CD14-positive monocyte (primary cell): Measurements from ENCODE around the gene JMJD6. TPM values are rescaled to one million over a fixed set of nuclear protein-coding genes. Genes with fewer than 3 reads are reported as not detected.

Experiments
- DNase-seq, 3 donors: peaks; one replicate each; pipeline ENCODE4 v3.0.0-alpha.2; 2011 to 2022
- H2AFZ ChIP-seq: 2 replicates; pipeline ENCODE4 v1.6.0; 2012; ENCODE audit warnings: mild to moderate bottlenecking, low read depth, low read length, inconsistent platforms; ENCODE audit not compliant: insufficient read depth, poor library complexity, severe bottlenecking
- H3K27ac ChIP-seq, 2 donors: 1 replicate in 1 of 2; 2 replicates in 1 of 2; pipeline ENCODE4 v1.5.1; 2012 to 2013; ENCODE audit warnings: low read length in 2 of 2, control low read depth in 1 of 2, inconsistent platforms in 1 of 2, low read depth in 1 of 2, mild to moderate bottlenecking in 1 of 2
- H3K27me3 ChIP-seq, 2 donors: one replicate each; pipeline versions ENCODE4 v1.6.0 to v1.6.1; 2011 to 2013; ENCODE audit warnings: low read length in 2 of 2; ENCODE audit not compliant: control insufficient read depth in 2 of 2, insufficient read depth in 2 of 2
- H3K36me3 ChIP-seq, 2 donors: replicated peaks in 1 of 2; 1 replicate in 1 of 2; 2 replicates in 1 of 2; pipeline versions ENCODE4 v1.5.1 to v1.6.1; 2012 to 2013; ENCODE audit warnings: low read length in 2 of 2, control low read depth in 1 of 2, inconsistent platforms in 1 of 2, mild to moderate bottlenecking in 1 of 2; ENCODE audit not compliant: insufficient read depth in 2 of 2, control insufficient read depth in 1 of 2
- H3K4me1 ChIP-seq, 2 donors: 1 replicate in 1 of 2; 2 replicates in 1 of 2; pipeline versions ENCODE4 v1.5.1 to v1.6.1; 2012 to 2013; ENCODE audit warnings: low read length in 2 of 2, control low read depth in 1 of 2, inconsistent platforms in 1 of 2, mild to moderate bottlenecking in 1 of 2, moderate library complexity in 1 of 2; ENCODE audit not compliant: insufficient read depth in 2 of 2, control insufficient read depth in 1 of 2
- H3K4me2 ChIP-seq: replicated peaks from 2 replicates; pipeline ENCODE3; 2012; ENCODE audit warnings: low read length, moderate library complexity, mild to moderate bottlenecking; ENCODE audit not compliant: poor library complexity, severe bottlenecking; ENCODE audit errors: extremely low read depth
- H3K4me3 ChIP-seq, 3 experiments: fragments of 200-600 bp in 1 of 3; sonication (generic) in 1 of 3; replicated peaks in 1 of 3; 1 replicate in 2 of 3; 2 replicates in 1 of 3; pipeline ENCODE4 v1.5.1; 2011 to 2013; ENCODE audit warnings: low read length in 3 of 3, mild to moderate bottlenecking in 3 of 3, control low read depth in 2 of 3, low read depth in 2 of 3, inconsistent platforms in 1 of 3, moderate library complexity in 1 of 3
- H3K79me2 ChIP-seq: 2 replicates; pipeline ENCODE4 v1.6.0; 2012; ENCODE audit warnings: mild to moderate bottlenecking, control low read depth, inconsistent platforms, low read length, moderate library complexity; ENCODE audit not compliant: insufficient read depth
- H3K9ac ChIP-seq: 2 replicates; pipeline ENCODE4 v1.6.0; 2017; ENCODE audit warnings: low read length, mild to moderate bottlenecking; ENCODE audit not compliant: insufficient read depth, poor library complexity, severe bottlenecking
- H3K9me3 ChIP-seq, 2 donors: replicated peaks in 1 of 2; 1 replicate in 1 of 2; 2 replicates in 1 of 2; pipeline versions ENCODE4 v1.5.1 to v1.6.1; 2012 to 2013; ENCODE audit warnings: low read length in 2 of 2, control low read depth in 1 of 2; ENCODE audit not compliant: control insufficient read depth in 1 of 2, insufficient read depth in 1 of 2
- H4K20me1 ChIP-seq: 2 replicates; pipeline ENCODE4 v1.6.0; 2012; ENCODE audit warnings: mild to moderate bottlenecking, low read length, control low read depth, moderate library complexity; ENCODE audit not compliant: insufficient read depth
- H3K27ac Mint-ChIP-seq, 7 donors: one replicate each; pipeline ENCODE4 v1.8.0; 2020; ENCODE audit warnings: mild to moderate bottlenecking in 7 of 7, mixed read lengths in 7 of 7, moderate library complexity in 6 of 7, inconsistent platforms in 2 of 7
- H3K27me3 Mint-ChIP-seq, 3 donors: one replicate each; pipeline ENCODE4 v1.8.0; 2021 to 2022; ENCODE audit warnings: low read depth in 3 of 3, mild to moderate bottlenecking in 3 of 3, mixed read lengths in 3 of 3, moderate library complexity in 3 of 3, inconsistent platforms in 1 of 3
- H3K36me3 Mint-ChIP-seq, 2 donors: one replicate each; pipeline ENCODE4 v1.8.0; 2020; ENCODE audit warnings: mixed read lengths in 2 of 2, inconsistent platforms in 1 of 2, mild to moderate bottlenecking in 1 of 2
- H3K4me1 Mint-ChIP-seq: one replicate; pipeline ENCODE4 v1.8.0; 2020; ENCODE audit warnings: mild to moderate bottlenecking, mixed read lengths
- H3K4me3 Mint-ChIP-seq, 2 donors: one replicate each; pipeline ENCODE4 v1.8.0; 2020; ENCODE audit warnings: mild to moderate bottlenecking in 2 of 2, mixed read lengths in 2 of 2, moderate library complexity in 1 of 2
- H3K9me3 Mint-ChIP-seq, 7 donors: one replicate each; pipeline ENCODE4 v1.8.0; 2020 to 2022; ENCODE audit warnings: mixed read lengths in 7 of 7, mild to moderate bottlenecking in 6 of 7, moderate library complexity in 6 of 7, inconsistent platforms in 2 of 7
- WGBS: methylation state at CpG from one replicate; pipeline ENCODE4 v1.1.5; 2013; ENCODE audit warnings: missing lambda C conversion rate; ENCODE audit not compliant: insufficient coverage; 5-methylcytosine and 5-hydroxymethylcytosine counted together
- intact Hi-C, 2 donors: fragments of 100-400 bp; cut with micrococcal nuclease; formaldehyde crosslinking; loops; one replicate each; pipeline versions ENCODE4 v1.15.0 to v1.15.1; 2023
- polyA plus RNA-seq, 3 donors: library from polyadenylated mRNA; depleted of rRNA in 1 of 3; unstranded in 2 of 3; stranded (reverse) in 1 of 3; fragments of 300-500 nt in 2 of 3; fragments of >200 nt in 1 of 3; fragmentation: Illumina TruSeq in 2 of 3; gene quantifications; 1 replicate in 2 of 3; 2 replicates in 1 of 3; pipeline ENCODE4 v1.2.3, GENCODE V29; 2012 to 2021
- TF ChIP-seq, protein P1 (sequence below): fragments of 200-600 bp; IDR thresholded peaks from one replicate; pipeline ENCODE4 v1.8.0; 2022; ENCODE audit warnings: antibody characterized with exemption, mild to moderate bottlenecking

The JMJD6 gene
- polyA plus RNA-seq, 3 donors = 24.6 to 75.0 (median 26.2) TPM

GRCh38 chr17:76751416-76751993, 25.1 kb upstream of the JMJD6 start:
- intact Hi-C loops = no loop called here
- peaks cover 4% of the 10 kb centered on the region for H3K4me1 Mint-ChIP-seq
- no peak overlapping the region for H2AFZ ChIP-seq
- no peaks in the 10 kb centered on the region for H3K4me1 ChIP-seq
- no peaks in the 10 kb centered on the region for H3K27me3 ChIP-seq
- no peaks in the 10 kb centered on the region for H3K27me3 Mint-ChIP-seq
- H3K79me2 ChIP-seq = no peaks in the 10 kb centered on the region
- no peaks in the 10 kb centered on the region for H4K20me1 ChIP-seq
- H3K9ac ChIP-seq = no peak overlapping the region
- no peak overlapping the region for H3K4me2 ChIP-seq
- WGBS = no CpG with 5 or more reads among the region's 3 CpGs
- H3K9me3 Mint-ChIP-seq = no peaks in the 10 kb centered on the region
- TF ChIP-seq, protein P1, sequence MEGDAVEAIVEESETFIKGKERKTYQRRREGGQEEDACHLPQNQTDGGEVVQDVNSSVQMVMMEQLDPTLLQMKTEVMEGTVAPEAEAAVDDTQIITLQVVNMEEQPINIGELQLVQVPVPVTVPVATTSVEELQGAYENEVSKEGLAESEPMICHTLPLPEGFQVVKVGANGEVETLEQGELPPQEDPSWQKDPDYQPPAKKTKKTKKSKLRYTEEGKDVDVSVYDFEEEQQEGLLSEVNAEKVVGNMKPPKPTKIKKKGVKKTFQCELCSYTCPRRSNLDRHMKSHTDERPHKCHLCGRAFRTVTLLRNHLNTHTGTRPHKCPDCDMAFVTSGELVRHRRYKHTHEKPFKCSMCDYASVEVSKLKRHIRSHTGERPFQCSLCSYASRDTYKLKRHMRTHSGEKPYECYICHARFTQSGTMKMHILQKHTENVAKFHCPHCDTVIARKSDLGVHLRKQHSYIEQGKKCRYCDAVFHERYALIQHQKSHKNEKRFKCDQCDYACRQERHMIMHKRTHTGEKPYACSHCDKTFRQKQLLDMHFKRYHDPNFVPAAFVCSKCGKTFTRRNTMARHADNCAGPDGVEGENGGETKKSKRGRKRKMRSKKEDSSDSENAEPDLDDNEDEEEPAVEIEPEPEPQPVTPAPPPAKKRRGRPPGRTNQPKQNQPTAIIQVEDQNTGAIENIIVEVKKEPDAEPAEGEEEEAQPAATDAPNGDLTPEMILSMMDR = no peak
- no peaks in the 10 kb centered on the region for H3K9me3 ChIP-seq
- peaks cover 30 to 88% of the 10 kb centered on the region in 2 donors for H3K36me3 ChIP-seq
- H3K27ac Mint-ChIP-seq = no peak overlapping the region
- H3K36me3 Mint-ChIP-seq = peaks cover 41 to 91% of the 10 kb centered on the region in 2 donors
- H3K4me3 Mint-ChIP-seq = no peak overlapping the region
- H3K27ac ChIP-seq = no peak overlapping the region
- H3K4me3 ChIP-seq = no peak overlapping the region
- no peak for DNase-seq

DNA sequence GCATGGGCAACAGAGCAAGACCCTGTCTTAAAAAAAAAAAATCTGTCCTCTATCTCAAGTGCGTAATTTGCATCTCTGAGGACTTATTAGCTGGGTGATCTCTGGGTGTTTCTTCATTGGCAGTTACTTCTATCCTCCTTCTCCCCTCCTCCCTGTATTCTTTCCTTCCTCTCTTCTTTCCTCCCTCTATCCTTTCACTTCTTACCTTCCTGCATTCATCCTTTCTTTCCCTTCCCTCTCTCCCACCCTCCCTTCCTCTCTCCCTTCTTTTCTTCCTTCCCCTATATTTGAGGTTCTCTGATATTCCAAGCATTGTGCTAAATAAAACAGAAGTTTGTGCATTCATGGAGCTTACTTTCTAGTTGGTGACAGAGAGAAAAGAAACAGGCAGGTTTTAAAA, 22.3 kb upstream of the JMJD6 start:
- Histone ChIP-seq H3K79me2 (no peaks in the 10 kb centered on the region), H3K4me2 (no peak overlapping the region), H3K36me3 (peaks cover 38 to 93% of the 10 kb centered on the region in 2 donors), H3K9me3 (no peaks in the 10 kb centered on the region), H4K20me1 (no peaks in the 10 kb centered on the region), H3K4me1 (no peaks in the 10 kb centered on the region), H3K27ac (no peak overlapping the region), H3K4me3 (no peak overlapping the region), H2AFZ (no peak overlapping the region), H3K27me3 (no peaks in the 10 kb centered on the region), H3K9ac (no peak overlapping the region)
- WGBS = no CpG with 5 or more reads among the region's 1 CpG
- intact Hi-C loops = no loop called here
- no peak overlapping the region for H3K27ac Mint-ChIP-seq
- TF ChIP-seq, protein P1 = no peak
- no peaks in the 10 kb centered on the region for H3K9me3 Mint-ChIP-seq
- H3K36me3 Mint-ChIP-seq = peaks cover 61 to 98% of the 10 kb centered on the region in 2 donors
- no peak for DNase-seq
- no peak overlapping the region for H3K4me3 Mint-ChIP-seq
- H3K4me1 Mint-ChIP-seq = peaks cover 4% of the 10 kb centered on the region
- no peaks in the 10 kb centered on the region for H3K27me3 Mint-ChIP-seq
